ENCODE results near the gene ING5. TPM values are rescaled to one million over a fixed set of nuclear protein-coding genes. Genes with fewer than 3 reads are reported as not detected.

The ING5 gene
- 10 to 100 TPM; 12.1 to 33.9 (median 27.5) TPM for total RNA-seq

DNA sequence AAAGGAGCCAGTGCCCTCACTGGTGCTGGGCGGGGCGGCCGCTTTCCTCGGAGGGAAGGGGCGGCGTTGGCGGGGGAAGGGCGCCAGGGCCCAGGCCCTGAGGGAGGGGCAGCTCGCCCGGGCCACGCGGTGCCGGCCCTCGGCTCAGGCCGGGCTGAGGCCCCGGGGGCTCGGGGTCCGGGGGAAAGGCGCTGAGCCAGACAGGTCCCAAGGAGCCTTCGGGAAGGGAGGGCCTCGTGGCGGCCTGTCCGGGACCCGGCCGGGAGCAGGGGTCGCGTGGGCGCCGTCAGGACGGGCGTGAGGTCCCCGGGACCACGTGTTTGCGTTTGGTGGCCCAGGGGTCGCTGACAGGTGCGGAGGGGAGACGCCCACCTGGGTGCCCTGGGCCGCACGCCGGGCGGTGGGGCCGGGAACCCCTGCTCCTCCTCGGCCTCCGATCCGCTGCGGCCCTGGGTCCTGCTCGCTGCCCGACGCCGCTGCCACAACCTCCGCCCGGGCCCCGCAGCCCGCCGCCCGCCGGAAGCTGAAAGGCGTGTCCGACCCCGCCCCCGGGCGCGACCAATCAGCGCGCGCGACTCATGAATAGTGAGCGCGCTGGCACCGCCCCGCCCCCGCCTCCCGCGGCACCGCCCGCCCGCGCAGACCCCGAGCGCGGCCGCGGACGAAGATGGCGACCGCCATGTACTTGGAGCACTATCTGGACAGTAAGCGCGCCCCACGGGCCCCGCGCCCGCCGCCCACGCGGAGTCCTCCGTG is at the start of gene ING5:
Gene ING5, plus strand, starts transcription at position 641 of the 756 bp plus-strand sequence. Its CDS starts 27 bp downstream, at position 668.
- in situ Hi-C loops (cut with MboI; ENCODE audit: low sequenced_read_pairs in 4 of 4) (no loop called here), intact Hi-C loops (cut with DNase I; ENCODE audit: low total_unique reads) (loop anchor here (1.0 to 10.0 kb wide), 5 partner anchors 14 to 386 kb away; partner anchors contain the start of genes D2HGDH, HDLBP, SEPTIN2 and STK25)
- Histone ChIP-seq H3K4me1 (peaks cover 6 to 16% of the 10 kb centered on the region in 2 donors), H3K4me3 (peak within 1 kb of the TSS; percentile 61 to 97 (median 82)), H3K27ac (peak within 1 kb of the TSS; percentile 89 to 97 (median 94)), H3K27me3 (no peaks in the 10 kb centered on the region), H3K9me3 (no peaks in the 10 kb centered on the region), H3K36me3 (peaks cover 0 to 18% of the 10 kb centered on the region in 2 donors)
- DNase-seq (peak; percentile 93 to 95), ATAC-seq (peak; percentile 89 to 92)
- TF ChIP-seq, protein P1, sequence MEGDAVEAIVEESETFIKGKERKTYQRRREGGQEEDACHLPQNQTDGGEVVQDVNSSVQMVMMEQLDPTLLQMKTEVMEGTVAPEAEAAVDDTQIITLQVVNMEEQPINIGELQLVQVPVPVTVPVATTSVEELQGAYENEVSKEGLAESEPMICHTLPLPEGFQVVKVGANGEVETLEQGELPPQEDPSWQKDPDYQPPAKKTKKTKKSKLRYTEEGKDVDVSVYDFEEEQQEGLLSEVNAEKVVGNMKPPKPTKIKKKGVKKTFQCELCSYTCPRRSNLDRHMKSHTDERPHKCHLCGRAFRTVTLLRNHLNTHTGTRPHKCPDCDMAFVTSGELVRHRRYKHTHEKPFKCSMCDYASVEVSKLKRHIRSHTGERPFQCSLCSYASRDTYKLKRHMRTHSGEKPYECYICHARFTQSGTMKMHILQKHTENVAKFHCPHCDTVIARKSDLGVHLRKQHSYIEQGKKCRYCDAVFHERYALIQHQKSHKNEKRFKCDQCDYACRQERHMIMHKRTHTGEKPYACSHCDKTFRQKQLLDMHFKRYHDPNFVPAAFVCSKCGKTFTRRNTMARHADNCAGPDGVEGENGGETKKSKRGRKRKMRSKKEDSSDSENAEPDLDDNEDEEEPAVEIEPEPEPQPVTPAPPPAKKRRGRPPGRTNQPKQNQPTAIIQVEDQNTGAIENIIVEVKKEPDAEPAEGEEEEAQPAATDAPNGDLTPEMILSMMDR (IDR thresholded peaks at IDR 0.05 in 4 of 5, conservative IDR thresholded peaks at IDR 0.05 in 1 of 5) = peak in 2 of 5 experiments; percentile 6 to 25
- peak; percentile 89 for TF ChIP-seq POLR2A (IDR thresholded peaks at IDR 0.05)

DNA sequence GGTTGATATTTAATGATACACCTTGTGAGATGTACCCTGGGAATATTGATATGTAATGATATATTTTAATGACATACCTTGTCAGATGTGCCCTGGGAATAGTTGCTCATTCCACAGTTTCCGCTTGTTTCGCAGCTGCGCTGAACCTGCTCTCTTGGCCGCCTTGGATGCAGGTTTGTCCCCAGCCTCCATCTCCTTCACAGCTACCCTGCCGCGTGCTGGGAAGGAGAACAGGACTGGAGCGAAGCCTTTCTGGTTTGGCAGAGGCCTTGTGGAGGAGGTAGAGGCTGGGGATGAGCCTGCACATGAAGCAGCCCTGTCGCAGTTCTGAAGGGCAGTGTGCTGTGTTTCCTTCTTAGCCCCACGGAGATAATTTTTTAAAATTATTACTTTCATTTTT is 49.7 kb upstream of the ING5 start:
- ATAC-seq (no peak), DNase-seq (no peak)
- peaks cover 0 to 52% of the 10 kb centered on the region in 2 donors for H3K36me3 ChIP-seq
- no peak overlapping the region for H3K27ac ChIP-seq
- peaks cover 0 to 10% of the 10 kb centered on the region in 2 donors for H3K4me1 ChIP-seq
- no peaks in the 10 kb centered on the region for H3K9me3 ChIP-seq
- intact Hi-C loops (cut with DNase I; ENCODE audit: low total_unique reads) = no loop called here
- TF ChIP-seq POLR2A (IDR thresholded peaks at IDR 0.05) = no peak
- TF ChIP-seq, protein P1 (IDR thresholded peaks at IDR 0.05 in 4 of 5, conservative IDR thresholded peaks at IDR 0.05 in 1 of 5) = no peak
- H3K27me3 ChIP-seq = no peaks in the 10 kb centered on the region
- no peak overlapping the region for H3K4me3 ChIP-seq
- in situ Hi-C loops (cut with MboI; ENCODE audit: low sequenced_read_pairs in 4 of 4) = no loop called here

DNA sequence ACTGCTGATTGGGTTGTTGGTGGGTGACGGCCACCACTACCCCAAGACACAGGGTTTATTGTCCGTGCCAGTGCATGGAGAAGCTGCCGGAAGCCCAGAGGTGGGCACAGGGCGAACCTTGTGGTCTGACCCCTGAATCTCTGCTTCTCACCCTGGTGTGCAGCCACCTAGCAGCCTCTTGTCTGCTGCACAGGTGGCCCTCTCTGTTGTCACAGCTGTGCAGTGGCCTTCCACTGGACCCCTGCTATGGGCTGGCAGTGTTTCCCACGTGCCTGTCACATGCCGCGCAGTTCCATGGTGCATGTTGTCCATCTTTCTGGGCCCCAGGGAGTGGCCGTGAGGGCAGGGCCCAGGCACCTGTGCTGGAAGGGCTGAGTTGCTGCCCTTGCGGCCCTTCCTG is 49.1 kb upstream of the ING5 start:
- in situ Hi-C loops (cut with MboI; ENCODE audit: low sequenced_read_pairs in 4 of 4) = no loop called here
- ATAC-seq (no peak), DNase-seq (no peak)
- peaks cover 0 to 58% of the 10 kb centered on the region in 2 donors for H3K36me3 ChIP-seq
- H3K9me3 ChIP-seq = no peaks in the 10 kb centered on the region
- no peak for TF ChIP-seq POLR2A (IDR thresholded peaks at IDR 0.05)
- TF ChIP-seq, protein P1 (IDR thresholded peaks at IDR 0.05 in 4 of 5, conservative IDR thresholded peaks at IDR 0.05 in 1 of 5) = no peak
- H3K27ac ChIP-seq = no peak overlapping the region
- intact Hi-C loops (cut with DNase I; ENCODE audit: low total_unique reads) = no loop called here
- no peak overlapping the region for H3K4me3 ChIP-seq
- peaks cover 0 to 10% of the 10 kb centered on the region in 2 donors for H3K4me1 ChIP-seq
- H3K27me3 ChIP-seq = no peaks in the 10 kb centered on the region

DNA sequence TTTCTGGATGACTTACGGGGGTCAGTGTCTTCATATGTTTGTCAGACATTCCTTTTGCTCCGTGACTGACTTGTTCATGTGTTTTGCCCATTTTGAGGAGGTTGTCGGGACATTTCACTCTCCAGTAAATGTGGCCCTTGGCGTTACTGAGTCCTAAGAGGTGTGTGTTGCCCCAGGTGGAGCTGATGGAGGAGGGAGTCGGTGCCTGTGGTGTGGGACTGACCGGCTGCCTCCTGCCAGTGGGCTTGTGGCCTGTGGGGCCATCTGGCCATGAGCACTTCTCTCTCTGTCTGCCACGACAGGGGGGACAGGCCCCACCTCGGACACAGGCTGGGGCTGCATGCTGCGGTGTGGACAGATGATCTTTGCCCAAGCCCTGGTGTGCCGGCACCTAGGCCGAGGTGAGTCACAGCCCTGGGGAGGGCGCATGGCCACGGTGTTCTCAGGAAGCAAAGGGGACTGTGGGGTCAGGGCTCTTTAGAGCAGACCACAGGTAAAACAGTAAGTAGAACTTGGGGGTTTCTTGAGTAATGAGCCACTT is 48.6 kb upstream of the ING5 start:
- Histone ChIP-seq H3K9me3 (no peaks in the 10 kb centered on the region), H3K4me1 (peaks cover 0 to 10% of the 10 kb centered on the region in 2 donors), H3K27me3 (no peaks in the 10 kb centered on the region), H3K36me3 (peaks cover 0 to 63% of the 10 kb centered on the region in 2 donors), H3K4me3 (no peak overlapping the region), H3K27ac (no peak overlapping the region)
- intact Hi-C loops (cut with DNase I; ENCODE audit: low total_unique reads) = no loop called here
- in situ Hi-C loops (cut with MboI; ENCODE audit: low sequenced_read_pairs in 4 of 4) = no loop called here
- ATAC-seq = no peak
- no peak for DNase-seq
- no peak for TF ChIP-seq POLR2A (IDR thresholded peaks at IDR 0.05)
- TF ChIP-seq, protein P1 (IDR thresholded peaks at IDR 0.05 in 4 of 5, conservative IDR thresholded peaks at IDR 0.05 in 1 of 5) = no peak

Measured in gastrocnemius medialis (tissue), 4 donors.